ENCODE results near the gene C1S.

GRCh38 chr12:7108796-7109571 lies 48.5 kb downstream of the C1S start, which contains the start of gene C1RL:
- TF ChIP-seq POLR2A (IDR thresholded peaks at IDR 0.05) (peak in 1 of 2 donors; percentile 62), CTCF (IDR thresholded peaks at IDR 0.05) (peak; percentile 96 to 98 (median 98))

Data from adrenal gland (tissue), 5 donors.